MM.1S (cell line): Measurements from ENCODE around the gene OR2S2.

Experiments used
- DNase-seq: peaks from one replicate; pipeline ENCODE4 v3.0.0-alpha.2; 2015
- H2AFZ ChIP-seq: fragments of 300-600 bp; sonication (generic); 2 replicates; pipeline ENCODE4 v1.6.0; 2016; ENCODE audit warnings: antibody characterized with exemption, low read length
- H3F3A ChIP-seq: fragments of 300-600 bp; sonication (generic); 2 replicates; pipeline ENCODE4 v1.6.1; 2016; ENCODE audit warnings: mild to moderate bottlenecking, antibody characterized with exemption, low read length, moderate library complexity, mixed read lengths; ENCODE audit not compliant: insufficient read depth
- H3K27ac ChIP-seq: fragments of 300-600 bp; sonication (generic); 2 replicates; pipeline ENCODE4 v1.5.1; 2016; ENCODE audit warnings: mild to moderate bottlenecking, low read length
- H3K27me3 ChIP-seq: fragments of 300-600 bp; sonication (generic); replicated peaks from 2 replicates; pipeline ENCODE4 v1.6.0; 2016; ENCODE audit warnings: low read length; ENCODE audit not compliant: insufficient read depth
- H3K36me3 ChIP-seq: fragments of 300-600 bp; sonication (generic); replicated peaks from 2 replicates; pipeline ENCODE4 v1.6.1; 2016; ENCODE audit warnings: mild to moderate bottlenecking, low read length, mixed read lengths; ENCODE audit not compliant: insufficient read depth
- H3K4me1 ChIP-seq: fragments of 300-600 bp; sonication (generic); 2 replicates; pipeline ENCODE4 v1.6.1; 2016; ENCODE audit warnings: low read length, mixed read lengths
- H3K4me2 ChIP-seq: fragments of 300-600 bp; sonication (generic); 2 replicates; pipeline ENCODE4 v1.6.0; 2016; ENCODE audit warnings: low read depth, low read length
- H3K4me3 ChIP-seq: fragments of 300-600 bp; sonication (generic); 2 replicates; pipeline ENCODE4 v1.5.1; 2016; ENCODE audit warnings: low read length, mixed read lengths
- H3K79me2 ChIP-seq: fragments of 300-600 bp; sonication (generic); 2 replicates; pipeline ENCODE4 v1.6.1; 2016; ENCODE audit warnings: mixed run types, low read length, mixed read lengths
- H3K9ac ChIP-seq: fragments of 300-600 bp; sonication (generic); 2 replicates; pipeline ENCODE4 v1.6.1; 2016; ENCODE audit warnings: low read length, mixed read lengths
- H3K9me2 ChIP-seq: fragments of 300-600 bp; sonication (generic); replicated peaks from 2 replicates; pipeline ENCODE4 v1.6.1; 2016; ENCODE audit warnings: mild to moderate bottlenecking, low read length, mixed read lengths; ENCODE audit not compliant: insufficient read depth
- H3K9me3 ChIP-seq: fragments of 300-600 bp; sonication (generic); replicated peaks from 2 replicates; pipeline ENCODE4 v1.6.1; 2016; ENCODE audit warnings: mild to moderate bottlenecking, low read length, mixed read lengths; ENCODE audit not compliant: insufficient read depth
- H4K20me1 ChIP-seq: fragments of 300-600 bp; sonication (generic); 2 replicates; pipeline ENCODE4 v1.6.1; 2016; ENCODE audit warnings: mild to moderate bottlenecking, low read length, moderate library complexity, mixed read lengths; ENCODE audit not compliant: insufficient read depth
- EZH2 ChIP-seq: fragments of 300-600 bp; sonication (generic); optimal IDR thresholded peaks from 2 replicates; pipeline ENCODE3; 2017; ENCODE audit warnings: low read depth, mild to moderate bottlenecking, antibody characterized with exemption, low read length, mixed read lengths
- EZH2phosphoT487 ChIP-seq: fragments of 300-600 bp; sonication (generic); IDR thresholded peaks from 2 replicates; pipeline ENCODE4 v1.6.1; 2018; ENCODE audit warnings: antibody characterized with exemption, low read length
- TF ChIP-seq, protein P1 (sequence below): fragments of 300-600 bp; sonication (generic); IDR thresholded peaks from 2 replicates; pipeline ENCODE4 v1.5.1; 2016; ENCODE audit warnings: antibody characterized with exemption, low read length, mixed read lengths

Gene OR2S2

DNA sequence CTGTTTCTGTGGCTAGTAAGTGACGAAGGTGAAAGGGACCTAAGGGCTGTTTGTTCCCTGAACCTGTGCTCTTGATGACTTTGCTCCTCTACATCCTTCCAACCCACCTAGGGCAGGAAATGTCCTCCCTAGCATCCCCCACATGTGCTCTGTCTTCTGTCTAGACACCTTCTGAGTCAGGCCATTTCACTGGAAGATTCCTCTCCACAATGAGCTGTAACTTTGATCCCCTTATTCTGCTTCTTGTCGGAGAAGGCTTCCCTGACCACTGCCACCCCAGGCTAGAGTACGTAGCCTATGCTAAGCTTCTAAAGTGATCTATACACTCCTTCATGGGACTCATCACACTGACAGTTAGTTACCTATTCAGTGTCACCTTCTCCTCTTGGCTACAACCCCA is 27.0 kb downstream of the OR2S2 start:
- Histone ChIP-seq H2AFZ (no peak overlapping the region), H3K27me3 (no peaks in the 10 kb centered on the region), H3K27ac (no peak overlapping the region), H3K9ac (no peak overlapping the region), H4K20me1 (no peaks in the 10 kb centered on the region), H3K79me2 (no peaks in the 10 kb centered on the region), H3K4me2 (no peak overlapping the region), H3K4me3 (no peak overlapping the region), H3F3A (peaks cover 6% of the 10 kb centered on the region), H3K9me2 (no peaks in the 10 kb centered on the region), H3K9me3 (no peaks in the 10 kb centered on the region), H3K4me1 (peaks cover 10% of the 10 kb centered on the region), H3K36me3 (no peaks in the 10 kb centered on the region)
- DNase-seq: no peak
- TF ChIP-seq, protein P1, sequence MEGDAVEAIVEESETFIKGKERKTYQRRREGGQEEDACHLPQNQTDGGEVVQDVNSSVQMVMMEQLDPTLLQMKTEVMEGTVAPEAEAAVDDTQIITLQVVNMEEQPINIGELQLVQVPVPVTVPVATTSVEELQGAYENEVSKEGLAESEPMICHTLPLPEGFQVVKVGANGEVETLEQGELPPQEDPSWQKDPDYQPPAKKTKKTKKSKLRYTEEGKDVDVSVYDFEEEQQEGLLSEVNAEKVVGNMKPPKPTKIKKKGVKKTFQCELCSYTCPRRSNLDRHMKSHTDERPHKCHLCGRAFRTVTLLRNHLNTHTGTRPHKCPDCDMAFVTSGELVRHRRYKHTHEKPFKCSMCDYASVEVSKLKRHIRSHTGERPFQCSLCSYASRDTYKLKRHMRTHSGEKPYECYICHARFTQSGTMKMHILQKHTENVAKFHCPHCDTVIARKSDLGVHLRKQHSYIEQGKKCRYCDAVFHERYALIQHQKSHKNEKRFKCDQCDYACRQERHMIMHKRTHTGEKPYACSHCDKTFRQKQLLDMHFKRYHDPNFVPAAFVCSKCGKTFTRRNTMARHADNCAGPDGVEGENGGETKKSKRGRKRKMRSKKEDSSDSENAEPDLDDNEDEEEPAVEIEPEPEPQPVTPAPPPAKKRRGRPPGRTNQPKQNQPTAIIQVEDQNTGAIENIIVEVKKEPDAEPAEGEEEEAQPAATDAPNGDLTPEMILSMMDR: no peak
- TF ChIP-seq EZH2phosphoT487 (no peak), EZH2 (no peak)

DNA sequence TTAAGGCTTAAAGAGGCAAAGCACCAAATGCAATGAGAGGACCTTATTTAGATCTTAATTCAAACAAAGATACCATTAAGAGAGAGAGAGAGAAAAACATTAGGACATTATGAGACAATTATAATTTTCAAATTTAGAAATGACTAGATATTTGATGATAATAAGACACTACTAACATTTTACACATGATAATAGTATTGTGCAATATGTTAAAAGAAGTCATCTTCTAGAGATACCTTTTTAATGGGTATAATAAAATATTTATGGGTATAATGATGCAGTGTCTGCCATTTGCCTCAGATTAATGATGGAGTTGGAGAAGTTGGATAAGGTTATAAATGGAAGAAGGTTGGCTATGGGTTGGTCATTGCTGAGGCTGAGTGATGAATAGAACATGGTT is 27.4 kb downstream of the OR2S2 start:
- Histone ChIP-seq H3K9me3 (no peaks in the 10 kb centered on the region), H3F3A (peaks cover 6% of the 10 kb centered on the region), H3K27me3 (no peaks in the 10 kb centered on the region), H2AFZ (no peak overlapping the region), H3K4me1 (peaks cover 10% of the 10 kb centered on the region), H4K20me1 (no peaks in the 10 kb centered on the region), H3K9ac (no peak overlapping the region), H3K79me2 (no peaks in the 10 kb centered on the region), H3K4me2 (no peak overlapping the region), H3K27ac (no peak overlapping the region), H3K36me3 (no peaks in the 10 kb centered on the region), H3K9me2 (no peaks in the 10 kb centered on the region), H3K4me3 (no peak overlapping the region)
- no peak for DNase-seq
- TF ChIP-seq, protein P1: no peak
- TF ChIP-seq EZH2 (no peak), EZH2phosphoT487 (no peak)

- Histone ChIP-seq H3K36me3 (no peaks in the 10 kb centered on the region), H3K9me2 (no peaks in the 10 kb centered on the region), H3K4me3 (no peak overlapping the region), H3K9ac (no peak overlapping the region), H3K79me2 (no peaks in the 10 kb centered on the region), H3F3A (peaks cover 6% of the 10 kb centered on the region), H3K4me1 (peaks cover 13% of the 10 kb centered on the region), H3K27ac (no peak overlapping the region), H3K27me3 (no peaks in the 10 kb centered on the region), H3K4me2 (no peak overlapping the region), H2AFZ (no peak overlapping the region), H4K20me1 (no peaks in the 10 kb centered on the region), H3K9me3 (no peaks in the 10 kb centered on the region)
- TF ChIP-seq, protein P1: no peak
- no peak for TF ChIP-seq EZH2phosphoT487
- TF ChIP-seq EZH2: no peak
- no peak for DNase-seq
Measured at GRCh38 chr9:35929453-35929718, 28.6 kb downstream of the OR2S2 start.
